NCI-H748 (cell line): ENCODE measurements around the gene SELE.
A peak's percentile ranks its signal among the peaks of the same experiment; 100 is the strongest.
"Not testable (repeated sequence)": the region's sequence is repeated elsewhere in the genome, so short reads cannot be mapped to it uniquely, and the experiment has no call there.

Source experiments
- DNase-seq: peaks from one replicate; lab custom pipeline; 2025; ENCODE audit not compliant: unreplicated experiment; lab: John Stamatoyannopoulos, UW

Gene SELE

GRCh38 chr1:169723763-169724162, 10.1 kb downstream of the SELE start:
- DNase-seq: no peak

GRCh38 chr1:169722779-169723178, 11.1 kb downstream of the SELE start:
- no peak for DNase-seq

GRCh38 chr1:169715100-169715499, 18.8 kb downstream of the SELE start:
- not testable (repeated sequence) for DNase-seq

GRCh38 chr1:169713090-169713489, 20.8 kb downstream of the SELE start:
- not testable (repeated sequence) for DNase-seq

GRCh38 chr1:169712309-169712631, 21.6 kb downstream of the SELE start:
- no peak for DNase-seq

- peak; percentile 39 for DNase-seq
Measured at GRCh38 chr1:169711469-169712308, 22.2 kb downstream of the SELE start, which contains the start of gene SELL. TSS of gene SELL (minus strand) at chr1:169711620. CDS start at chr1:169711498, 122 bp downstream.

- DNase-seq: no peak
Measured at GRCh38 chr1:169708647-169709046, 25.2 kb downstream of the SELE start.

GRCh38 chr1:169707912-169708604, 25.8 kb downstream of the SELE start:
- DNase-seq: no peak

- DNase-seq: no peak
Measured at GRCh38 chr1:169704797-169705196, 29.1 kb downstream of the SELE start.

GRCh38 chr1:169701261-169702005, 32.4 kb downstream of the SELE start:
- no peak for DNase-seq

- no peak for DNase-seq
Measured at GRCh38 chr1:169699707-169700106, 34.2 kb downstream of the SELE start.

GRCh38 chr1:169698976-169699375, 34.9 kb downstream of the SELE start:
- no peak for DNase-seq

GRCh38 chr1:169697755-169698154, 36.1 kb downstream of the SELE start:
- no peak for DNase-seq

GRCh38 chr1:169696273-169697100, 37.4 kb downstream of the SELE start:
- DNase-seq: no peak

- no peak for DNase-seq
Measured at GRCh38 chr1:169694304-169695075, 39.4 kb downstream of the SELE start.

- DNase-seq: no peak
Measured at GRCh38 chr1:169692756-169693460, 41.0 kb downstream of the SELE start.

- DNase-seq: no peak
Measured at GRCh38 chr1:169690489-169690888, 43.4 kb downstream of the SELE start.

GRCh38 chr1:169689395-169689794, 44.5 kb downstream of the SELE start:
- DNase-seq: no peak

- not testable (repeated sequence) for DNase-seq
Measured at GRCh38 chr1:169688377-169688776, 45.5 kb downstream of the SELE start.
